Type B pancreatic cell (in vitro differentiated cells): Measurements from ENCODE around the gene SPATS2. TPM values are rescaled to one million over a fixed set of nuclear protein-coding genes. Genes with fewer than 3 reads are reported as not detected.
A peak's percentile ranks its signal among the peaks of the same experiment; 100 is the strongest.
"Not testable (repeated sequence)": the region's sequence is repeated elsewhere in the genome, so short reads cannot be mapped to it uniquely, and the experiment has no call there.

Source experiments
- DNase-seq: peaks from one replicate; pipeline ENCODE4 v3.0.0; 2021; ENCODE audit warnings: mixed read lengths; ENCODE audit not compliant: unreplicated experiment; ENCODE audit errors: extremely low spot score
- H3K27ac Mint-ChIP-seq: 2 replicates; pipeline ENCODE4 v1.8.0; 2021; ENCODE audit warnings: mild to moderate bottlenecking, mixed read lengths
- H3K27me3 Mint-ChIP-seq: 2 replicates; pipeline ENCODE4 v1.8.0; 2021; ENCODE audit warnings: mixed read lengths
- H3K36me3 Mint-ChIP-seq: 2 replicates; pipeline ENCODE4 v1.8.0; 2021; ENCODE audit warnings: mixed read lengths
- H3K4me1 Mint-ChIP-seq: one replicate; pipeline ENCODE4 v1.8.0; 2021; ENCODE audit warnings: mixed read lengths; ENCODE audit not compliant: unreplicated experiment
- H3K4me3 Mint-ChIP-seq: 2 replicates; pipeline ENCODE4 v1.8.0; 2021; ENCODE audit warnings: mild to moderate bottlenecking, mixed read lengths
- H3K9me3 Mint-ChIP-seq: 2 replicates; pipeline ENCODE4 v1.8.0; 2021; ENCODE audit warnings: mixed read lengths
- CTCF ChIP-seq: fragments of 200-600 bp; sonication (generic); conservative IDR thresholded peaks from 2 replicates; pipeline ENCODE4 v1.5.0; 2021; ENCODE audit warnings: antibody characterized with exemption, mild to moderate bottlenecking
- total RNA-seq: library from RNA; stranded (reverse); gene quantifications from 2 replicates; pipeline ENCODE4 v1.2.1, GENCODE V29; 2021; ENCODE audit warnings: low replicate concordance

The SPATS2 gene
- total RNA-seq, 1 donor from 2014 or later: 40.3 TPM

GRCh38 chr12:49370539-49370938, 3.3 kb downstream of the SPATS2 start:
- no peak overlapping the region for H3K27ac Mint-ChIP-seq
- DNase-seq: peak; percentile 42
- no peak for TF ChIP-seq CTCF
- H3K4me1 Mint-ChIP-seq: peaks cover 20% of the 10 kb centered on the region
- H3K36me3 Mint-ChIP-seq: peaks cover 10% of the 10 kb centered on the region
- H3K4me3 Mint-ChIP-seq: no peak overlapping the region
- no peaks in the 10 kb centered on the region for H3K27me3 Mint-ChIP-seq
- H3K9me3 Mint-ChIP-seq: no peaks in the 10 kb centered on the region

- H3K9me3 Mint-ChIP-seq: peaks cover 4% of the 10 kb centered on the region
- H3K4me3 Mint-ChIP-seq: no peak overlapping the region
- peaks cover 10% of the 10 kb centered on the region for H3K36me3 Mint-ChIP-seq
- H3K27me3 Mint-ChIP-seq: no peaks in the 10 kb centered on the region
- TF ChIP-seq CTCF: no peak
- DNase-seq: no peak
- no peak overlapping the region for H3K27ac Mint-ChIP-seq
- H3K4me1 Mint-ChIP-seq: no peaks in the 10 kb centered on the region
Observed at GRCh38 chr12:49375406-49375805, 8.1 kb downstream of the SPATS2 start.

GRCh38 chr12:49377386-49377785, 10.1 kb downstream of the SPATS2 start:
- Mint-ChIP-seq H3K36me3 (peaks cover 5% of the 10 kb centered on the region), H3K27me3 (no peaks in the 10 kb centered on the region), H3K9me3 (peaks cover 4% of the 10 kb centered on the region), H3K4me3 (no peak overlapping the region), H3K4me1 (no peaks in the 10 kb centered on the region), H3K27ac (no peak overlapping the region)
- TF ChIP-seq CTCF: no peak
- no peak for DNase-seq

- not testable (repeated sequence) for H3K27ac Mint-ChIP-seq, H3K36me3 Mint-ChIP-seq, H3K4me3 Mint-ChIP-seq, DNase-seq, H3K4me1 Mint-ChIP-seq, H3K9me3 Mint-ChIP-seq, H3K27me3 Mint-ChIP-seq
Observed at GRCh38 chr12:49380184-49380583, 12.9 kb downstream of the SPATS2 start.

GRCh38 chr12:49388682-49389386, 21.6 kb downstream of the SPATS2 start:
- DNase-seq: no peak
- Mint-ChIP-seq H3K4me1 (no peaks in the 10 kb centered on the region), H3K4me3 (no peak overlapping the region), H3K36me3 (peaks cover 10% of the 10 kb centered on the region), H3K9me3 (no peaks in the 10 kb centered on the region), H3K27me3 (no peaks in the 10 kb centered on the region), H3K27ac (no peak overlapping the region)
- no peak for TF ChIP-seq CTCF

- Mint-ChIP-seq H3K27me3 (no peaks in the 10 kb centered on the region), H3K27ac (no peak overlapping the region), H3K9me3 (no peaks in the 10 kb centered on the region), H3K36me3 (peaks cover 10% of the 10 kb centered on the region), H3K4me3 (no peak overlapping the region), H3K4me1 (no peaks in the 10 kb centered on the region)
- DNase-seq: no peak
- TF ChIP-seq CTCF: no peak
Observed at GRCh38 chr12:49389387-49389703, 22.1 kb downstream of the SPATS2 start.
